ENCODE measurements around the gene DCHS2. TPM values are rescaled to one million over a fixed set of nuclear protein-coding genes. Genes with fewer than 3 reads are reported as not detected.

Gene DCHS2
- total and polyA plus RNA-seq, 5 experiments from 2014 or later: not detected

DNA sequence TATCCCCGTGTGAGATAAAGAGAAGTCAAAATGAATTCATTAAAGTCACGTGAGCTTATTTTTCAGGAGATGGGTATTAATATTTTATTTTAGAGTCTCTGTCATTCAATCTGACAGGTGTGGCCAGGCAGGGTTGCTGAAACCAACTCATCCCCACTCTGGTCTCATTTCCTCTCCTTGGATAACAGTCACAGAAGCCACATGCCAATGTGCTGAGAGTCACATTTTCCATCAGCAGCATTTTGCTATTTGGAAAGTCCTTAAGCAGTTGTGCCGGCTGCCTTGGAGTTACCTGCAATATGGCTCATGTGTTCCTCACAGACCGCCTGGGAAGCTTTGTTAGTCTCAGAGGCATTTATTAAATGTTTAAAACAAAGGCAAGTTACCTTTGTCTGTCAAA lies 302.3 kb downstream of the DCHS2 start:
- Mint-ChIP-seq H3K4me3 (no peak overlapping the region), H3K27me3 (peaks cover 4 to 19% (median 10%) of the 10 kb centered on the region in 5 donors), H3K36me3 (no peaks in the 10 kb centered on the region), H3K27ac (no peak overlapping the region), H3K4me1 (no peaks in the 10 kb centered on the region), H3K9me3 (peaks cover 0 to 3% (median 0%) of the 10 kb centered on the region in 9 donors)
- DNase-seq (no peak), ATAC-seq (no peak)
- POLR2A ChIA-PET: no interaction called here

DNA sequence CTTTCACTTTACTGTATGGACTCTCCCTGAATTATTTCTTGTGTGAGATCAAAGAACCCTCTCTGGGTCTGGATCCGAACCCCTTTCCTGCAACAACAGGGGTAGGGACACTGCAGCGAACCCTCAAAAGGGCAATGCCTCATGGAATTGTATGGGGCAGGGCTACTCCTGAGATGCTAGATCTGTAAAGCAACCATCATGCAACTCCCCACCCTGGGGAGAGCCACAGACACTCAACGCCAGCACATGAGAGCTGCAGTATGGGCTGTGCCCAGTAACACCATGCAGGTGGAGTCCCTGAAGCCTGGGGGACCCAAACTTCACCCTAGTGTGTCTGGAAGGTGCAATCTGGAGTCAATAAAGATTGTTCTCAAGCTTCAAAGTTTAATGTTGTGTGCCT lies 304.7 kb downstream of the DCHS2 start:
- H3K9me3 Mint-ChIP-seq: peaks cover 0 to 3% (median 0%) of the 10 kb centered on the region in 9 donors

DNA sequence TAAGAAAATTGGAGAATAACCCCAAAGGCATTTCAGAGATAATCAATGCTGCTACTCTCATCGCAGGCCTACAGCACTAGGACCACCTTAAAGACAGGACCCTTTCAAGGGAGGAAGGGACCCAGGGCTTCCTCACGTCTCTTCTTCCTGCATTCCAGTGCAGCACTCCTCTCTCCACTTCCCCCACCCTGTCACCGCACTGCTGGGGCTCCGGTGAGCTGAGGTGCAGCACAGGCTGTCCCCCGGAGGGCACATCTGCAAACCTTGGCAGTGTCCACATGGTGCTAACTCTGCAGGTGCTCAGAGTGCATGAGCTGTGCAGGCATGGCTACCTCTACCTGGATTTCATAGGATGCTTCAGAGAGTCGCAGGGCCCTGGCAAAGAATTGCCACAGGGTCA lies 305.6 kb downstream of the DCHS2 start:
- Mint-ChIP-seq H3K9me3 (no peaks in the 10 kb centered on the region), H3K4me3 (no peak overlapping the region), H3K36me3 (no peaks in the 10 kb centered on the region), H3K4me1 (no peaks in the 10 kb centered on the region), H3K27me3 (peaks cover 4 to 13% (median 9%) of the 10 kb centered on the region in 5 donors), H3K27ac (no peak overlapping the region)
- ATAC-seq (no peak), DNase-seq (no peak)
- POLR2A ChIA-PET: no interaction called here

More for the DNA sequence above, 304.7 kb downstream of the DCHS2 start:
- DNase-seq: no peak
- POLR2A ChIA-PET: no interaction called here
- Mint-ChIP-seq H3K4me3 (no peak overlapping the region), H3K27me3 (peaks cover 4 to 15% (median 10%) of the 10 kb centered on the region in 5 donors), H3K36me3 (no peaks in the 10 kb centered on the region), H3K4me1 (no peaks in the 10 kb centered on the region), H3K27ac (no peak overlapping the region)
- ATAC-seq: no peak

DNA sequence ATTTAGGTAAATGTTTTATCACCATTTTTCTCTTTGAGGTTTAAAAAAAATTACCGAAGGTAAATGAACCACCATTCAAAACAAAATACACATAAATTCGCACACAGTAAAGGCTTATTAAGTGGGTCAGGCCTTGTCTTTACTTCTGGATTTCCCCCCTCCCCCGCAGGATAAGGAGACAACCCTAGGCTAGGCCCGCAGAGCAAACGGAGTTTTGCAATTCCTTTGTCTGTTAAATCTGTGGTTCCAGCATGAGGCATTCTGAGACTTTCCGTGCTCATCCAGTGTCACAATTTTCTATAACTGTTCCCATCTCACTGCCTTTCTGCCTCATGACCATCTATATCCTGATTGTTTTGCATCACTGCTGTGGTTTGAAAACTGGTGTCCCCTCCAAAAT lies 307.4 kb downstream of the DCHS2 start:
- DNase-seq (no peak), ATAC-seq (no peak)
- H3K4me1 Mint-ChIP-seq: no peaks in the 10 kb centered on the region
- H3K9me3 Mint-ChIP-seq: no peaks in the 10 kb centered on the region
- POLR2A ChIA-PET: no interaction called here
- no peak overlapping the region for H3K27ac Mint-ChIP-seq
- H3K4me3 Mint-ChIP-seq: no peak overlapping the region
- peaks cover 4 to 16% (median 15%) of the 10 kb centered on the region in 5 donors for H3K27me3 Mint-ChIP-seq
- H3K36me3 Mint-ChIP-seq: no peaks in the 10 kb centered on the region

DNA sequence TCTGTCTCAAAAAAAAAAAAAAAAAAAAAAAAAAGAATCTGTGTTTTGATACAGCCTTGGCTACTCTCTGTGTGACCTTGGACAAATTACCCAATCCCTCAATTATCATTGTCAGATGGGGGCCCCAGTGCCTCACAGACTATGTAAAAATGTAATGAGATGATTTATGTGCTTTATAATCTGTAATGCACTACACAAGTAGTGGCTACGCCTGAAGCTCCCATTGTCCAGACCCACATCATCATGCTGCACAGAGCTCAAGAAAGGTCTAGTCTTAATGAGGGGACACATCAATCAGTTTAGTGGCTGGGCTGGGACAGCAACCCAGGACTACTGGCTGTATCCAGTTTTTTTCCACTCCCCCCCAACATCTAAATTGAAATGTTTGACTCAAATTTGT lies 308.3 kb downstream of the DCHS2 start:
- DNase-seq (no peak), ATAC-seq (no peak)
- no peak overlapping the region for H3K4me3 Mint-ChIP-seq
- H3K4me1 Mint-ChIP-seq: no peaks in the 10 kb centered on the region
- no peak overlapping the region for H3K27ac Mint-ChIP-seq
- peaks cover 0 to 3% (median 0%) of the 10 kb centered on the region in 9 donors for H3K9me3 Mint-ChIP-seq
- POLR2A ChIA-PET: no interaction called here
- H3K36me3 Mint-ChIP-seq: no peaks in the 10 kb centered on the region
- H3K27me3 Mint-ChIP-seq: peaks cover 8 to 26% (median 17%) of the 10 kb centered on the region in 5 donors

Other genes with a start within 250 kb of the DCHS2 start
- 10 to 100 TPM; 90.4 to 92.4 TPM for gene PLRG1, start 58.6 kb upstream of the DCHS2 start, total RNA-seq
- 10 to 100 TPM; 86.2 to 92.3 (median 89.3) TPM for gene PLRG1, start 58.6 kb upstream of the DCHS2 start, polyA plus RNA-seq
- not detected for gene FGB, start 71.2 kb upstream of the DCHS2 start, total RNA-seq
- gene FGB, start 71.2 kb upstream of the DCHS2 start, polyA plus RNA-seq: not detected
- gene FGA, start 98.9 kb upstream of the DCHS2 start, total RNA-seq: not detected
- gene FGA, start 98.9 kb upstream of the DCHS2 start, polyA plus RNA-seq: not detected
- not detected for gene FGG, start 120.9 kb upstream of the DCHS2 start, total RNA-seq
- not detected for gene FGG, start 120.9 kb upstream of the DCHS2 start, polyA plus RNA-seq